Testis (tissue), 2 donors: Measurements from ENCODE around the gene COL3A1.

Experiments
- CTCF ChIP-seq, 3 experiments: fragments of 450-650 bp in 2 of 3; fragments of 200-600 bp in 1 of 3; sonication (generic) in 1 of 3; IDR thresholded peaks; one replicate each; pipeline ENCODE4 v1.5.1; 2016 to 2019; ENCODE audit warnings: antibody characterized with exemption in 3 of 3, mild to moderate bottlenecking in 2 of 3, moderate library complexity in 1 of 3
- POLR2A ChIP-seq: fragments of 450-650 bp; IDR thresholded peaks from one replicate; pipeline ENCODE4 v1.6.1; 2017; ENCODE audit warnings: antibody characterized with exemption, mild to moderate bottlenecking, moderate library complexity

GRCh38 chr2:189037518-189037917, 63.3 kb downstream of the COL3A1 start:
- TF ChIP-seq POLR2A = no peak
- no peak for TF ChIP-seq CTCF (IDR thresholded peaks at IDR 0.05)
